Stimulated activated CD4-positive, alpha-beta T cell treated with anti-CD3 and anti-CD28 coated beads, Interleukin-2, amount 100 ng/mL, for 24 hours (primary cell): ENCODE results near the gene SDF2L1.
"Not testable (repeated sequence)": the region's sequence is repeated elsewhere in the genome, so short reads cannot be mapped to it uniquely, and the experiment has no call there.

Experiments
- DNase-seq, 2 donors: peaks; one replicate each; pipeline ENCODE4 v3.0.0-alpha.2; 2020

The SDF2L1 gene

GRCh38 chr22:21688706-21689381, 46.7 kb downstream of the SDF2L1 start:
- no peak for DNase-seq

- DNase-seq = no peak
Measured at GRCh38 chr22:21690401-21690801, 48.3 kb downstream of the SDF2L1 start.

GRCh38 chr22:21691816-21692215, 49.7 kb downstream of the SDF2L1 start:
- no peak for DNase-seq

GRCh38 chr22:21692856-21693255, 50.8 kb downstream of the SDF2L1 start:
- not testable (repeated sequence) for DNase-seq

- no peak for DNase-seq
Measured at GRCh38 chr22:21693333-21693998, 51.4 kb downstream of the SDF2L1 start.
